ENCODE data around the gene CNPY1.

GRCh38 chr7:155558351-155558750 lies 12.0 kb upstream of the CNPY1 start:
- TF ChIP-seq CTCF (IDR thresholded peaks at IDR 0.05 in 4 of 5, conservative IDR thresholded peaks at IDR 0.05 in 1 of 5), result no peak
- TF ChIP-seq POLR2A (IDR thresholded peaks at IDR 0.05), result no peak

All from gastrocnemius medialis (tissue), 4 donors.